Measurements from ENCODE around the gene CDKN2AIPNL.
A peak's percentile ranks its signal among the peaks of the same experiment; 100 is the strongest.
"Not testable (repeated sequence)": the region's sequence is repeated elsewhere in the genome, so short reads cannot be mapped to it uniquely, and the experiment has no call there.

CDKN2AIPNL gene

GRCh38 chr5:134403951-134404350 lies 7.7 kb downstream of the CDKN2AIPNL start:
- H3K4me3 ChIP-seq (ENCODE audit: low read depth, low read length), result no peak overlapping the region

GRCh38 chr5:134398609-134399155 lies 13.0 kb downstream of the CDKN2AIPNL start:
- H3K4me3 ChIP-seq (ENCODE audit: low read depth, low read length), result no peak overlapping the region

GRCh38 chr5:134397196-134397595 lies 14.5 kb downstream of the CDKN2AIPNL start:
- H3K4me3 ChIP-seq (ENCODE audit: low read depth, low read length), result no peak overlapping the region

GRCh38 chr5:134396274-134396673 lies 15.4 kb downstream of the CDKN2AIPNL start:
- H3K4me3 ChIP-seq (ENCODE audit: low read depth, low read length), result no peak overlapping the region

GRCh38 chr5:134394932-134395331 lies 16.7 kb downstream of the CDKN2AIPNL start:
- H3K4me3 ChIP-seq (ENCODE audit: low read depth, low read length), result no peak overlapping the region

- no peak overlapping the region for H3K4me3 ChIP-seq (ENCODE audit: low read depth, low read length)
Observed at GRCh38 chr5:134392301-134392700, 19.4 kb downstream of the CDKN2AIPNL start.

GRCh38 chr5:134387443-134387842 lies 24.2 kb downstream of the CDKN2AIPNL start:
- H3K4me3 ChIP-seq (ENCODE audit: low read depth, low read length), result no peak overlapping the region

GRCh38 chr5:134383980-134384697 lies 27.5 kb downstream of the CDKN2AIPNL start:
- no peak overlapping the region for H3K4me3 ChIP-seq (ENCODE audit: low read depth, low read length)

GRCh38 chr5:134382204-134382603 lies 29.5 kb downstream of the CDKN2AIPNL start:
- H3K4me3 ChIP-seq (ENCODE audit: low read depth, low read length), result not testable (repeated sequence)

GRCh38 chr5:134380346-134380745 lies 31.3 kb downstream of the CDKN2AIPNL start:
- no peak overlapping the region for H3K4me3 ChIP-seq (ENCODE audit: low read depth, low read length)

GRCh38 chr5:134374232-134374631 lies 37.4 kb downstream of the CDKN2AIPNL start:
- H3K4me3 ChIP-seq (ENCODE audit: low read depth, low read length), result no peak overlapping the region

- H3K4me3 ChIP-seq (ENCODE audit: low read depth, low read length), result not testable (repeated sequence)
Observed at GRCh38 chr5:134373633-134374032, 38.0 kb downstream of the CDKN2AIPNL start.

GRCh38 chr5:134371834-134372340 lies 39.8 kb downstream of the CDKN2AIPNL start:
- H3K4me3 ChIP-seq (ENCODE audit: low read depth, low read length), result peak overlapping the region; percentile 95

GRCh38 chr5:134370871-134371833 lies 40.5 kb downstream of the CDKN2AIPNL start, which contains the start of gene UBE2B:
Gene UBE2B (plus strand): TSS chr5:134371569. CDS start chr5:134371596, 27 bp downstream.
- peak within 1 kb of the TSS; percentile 95 for H3K4me3 ChIP-seq (ENCODE audit: low read depth, low read length)

GRCh38 chr5:134370311-134370870 lies 41.3 kb downstream of the CDKN2AIPNL start:
- peak overlapping the region; percentile 95 for H3K4me3 ChIP-seq (ENCODE audit: low read depth, low read length)

- H3K4me3 ChIP-seq (ENCODE audit: low read depth, low read length), result no peak overlapping the region
Observed at GRCh38 chr5:134365604-134366003, 46.1 kb downstream of the CDKN2AIPNL start.

- no peak overlapping the region for H3K4me3 ChIP-seq (ENCODE audit: low read depth, low read length)
Observed at GRCh38 chr5:134355681-134356080, 56.0 kb downstream of the CDKN2AIPNL start.
